ENCODE results near the gene MYO1D.

DNA sequence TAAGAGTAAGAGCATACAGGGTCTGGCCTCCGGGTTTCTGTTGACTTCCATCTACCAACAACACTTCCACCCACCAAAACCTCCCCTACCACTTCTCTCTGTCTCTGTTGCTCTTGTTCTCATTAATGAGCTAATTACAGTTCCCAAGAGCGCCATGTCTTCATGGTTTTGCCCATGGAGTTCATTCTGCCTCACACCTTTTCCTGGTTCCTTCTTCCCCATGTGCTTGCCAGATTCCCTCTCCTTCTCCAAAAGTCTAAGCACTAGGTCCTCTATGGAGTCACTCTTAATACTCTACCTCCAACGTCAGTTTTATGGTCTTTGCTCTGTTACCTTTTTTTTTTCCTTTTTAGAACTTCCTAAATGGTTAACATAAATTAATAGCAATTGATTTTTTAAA is 92.8 kb downstream of the MYO1D start:
- TF ChIP-seq, protein P1, sequence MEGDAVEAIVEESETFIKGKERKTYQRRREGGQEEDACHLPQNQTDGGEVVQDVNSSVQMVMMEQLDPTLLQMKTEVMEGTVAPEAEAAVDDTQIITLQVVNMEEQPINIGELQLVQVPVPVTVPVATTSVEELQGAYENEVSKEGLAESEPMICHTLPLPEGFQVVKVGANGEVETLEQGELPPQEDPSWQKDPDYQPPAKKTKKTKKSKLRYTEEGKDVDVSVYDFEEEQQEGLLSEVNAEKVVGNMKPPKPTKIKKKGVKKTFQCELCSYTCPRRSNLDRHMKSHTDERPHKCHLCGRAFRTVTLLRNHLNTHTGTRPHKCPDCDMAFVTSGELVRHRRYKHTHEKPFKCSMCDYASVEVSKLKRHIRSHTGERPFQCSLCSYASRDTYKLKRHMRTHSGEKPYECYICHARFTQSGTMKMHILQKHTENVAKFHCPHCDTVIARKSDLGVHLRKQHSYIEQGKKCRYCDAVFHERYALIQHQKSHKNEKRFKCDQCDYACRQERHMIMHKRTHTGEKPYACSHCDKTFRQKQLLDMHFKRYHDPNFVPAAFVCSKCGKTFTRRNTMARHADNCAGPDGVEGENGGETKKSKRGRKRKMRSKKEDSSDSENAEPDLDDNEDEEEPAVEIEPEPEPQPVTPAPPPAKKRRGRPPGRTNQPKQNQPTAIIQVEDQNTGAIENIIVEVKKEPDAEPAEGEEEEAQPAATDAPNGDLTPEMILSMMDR (IDR thresholded peaks at IDR 0.05; ENCODE audit: low read depth, low read length), result no peak
- no peak for TF ChIP-seq EZH2phosphoT487 (IDR thresholded peaks at IDR 0.05; ENCODE audit: low read depth)

Data from OCI-LY3 (cell line).